Activated naive CD8-positive, alpha-beta T cell (primary cell): ENCODE data around the gene ZNRF4.
"Not testable (repeated sequence)": the region's sequence is repeated elsewhere in the genome, so short reads cannot be mapped to it uniquely, and the experiment has no call there.

Experiments
- H3K27ac Mint-ChIP-seq: one replicate; pipeline ENCODE4 v1.8.0; 2021; ENCODE audit warnings: mixed read lengths
- H3K27me3 Mint-ChIP-seq: one replicate; pipeline ENCODE4 v1.8.0; 2021; ENCODE audit warnings: mixed read lengths
- H3K36me3 Mint-ChIP-seq: one replicate; pipeline ENCODE4 v1.8.0; 2021; ENCODE audit warnings: mixed read lengths
- H3K4me1 Mint-ChIP-seq: one replicate; pipeline ENCODE4 v1.8.0; 2021; ENCODE audit warnings: low read depth, mixed read lengths
- H3K4me3 Mint-ChIP-seq: one replicate; pipeline ENCODE4 v1.8.0; 2021; ENCODE audit warnings: mild to moderate bottlenecking, mixed read lengths
- H3K9me3 Mint-ChIP-seq: one replicate; pipeline ENCODE4 v1.8.0; 2021; ENCODE audit warnings: low read depth, mixed read lengths

ZNRF4 gene, protein sequence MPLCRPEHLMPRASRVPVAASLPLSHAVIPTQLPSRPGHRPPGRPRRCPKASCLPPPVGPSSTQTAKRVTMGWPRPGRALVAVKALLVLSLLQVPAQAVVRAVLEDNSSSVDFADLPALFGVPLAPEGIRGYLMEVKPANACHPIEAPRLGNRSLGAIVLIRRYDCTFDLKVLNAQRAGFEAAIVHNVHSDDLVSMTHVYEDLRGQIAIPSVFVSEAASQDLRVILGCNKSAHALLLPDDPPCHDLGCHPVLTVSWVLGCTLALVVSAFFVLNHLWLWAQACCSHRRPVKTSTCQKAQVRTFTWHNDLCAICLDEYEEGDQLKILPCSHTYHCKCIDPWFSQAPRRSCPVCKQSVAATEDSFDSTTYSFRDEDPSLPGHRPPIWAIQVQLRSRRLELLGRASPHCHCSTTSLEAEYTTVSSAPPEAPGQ

GRCh38 chr19:5455367-5456129, at the start of gene ZNRF4:
Gene ZNRF4, plus strand, starts transcription at chr19:5455417. Its CDS starts 75 bp downstream, at chr19:5455492.
- H3K27me3 Mint-ChIP-seq, result peaks cover 3% of the 10 kb centered on the region
- H3K9me3 Mint-ChIP-seq, result no peaks in the 10 kb centered on the region
- H3K27ac Mint-ChIP-seq, result no peak within 1 kb of the TSS
- no peak within 1 kb of the TSS for H3K4me3 Mint-ChIP-seq
- no peaks in the 10 kb centered on the region for H3K4me1 Mint-ChIP-seq
- no peaks in the 10 kb centered on the region for H3K36me3 Mint-ChIP-seq

GRCh38 chr19:5406198-5406597, 49.0 kb upstream of the ZNRF4 start:
- not testable (repeated sequence) for H3K36me3 Mint-ChIP-seq, H3K27ac Mint-ChIP-seq, H3K9me3 Mint-ChIP-seq, H3K4me3 Mint-ChIP-seq, H3K4me1 Mint-ChIP-seq
- H3K27me3 Mint-ChIP-seq, result peaks cover 21% of the 10 kb centered on the region

GRCh38 chr19:5406816-5407215, 48.4 kb upstream of the ZNRF4 start:
- H3K27ac Mint-ChIP-seq, result no peak overlapping the region
- H3K27me3 Mint-ChIP-seq, result peaks cover 21% of the 10 kb centered on the region
- H3K4me1 Mint-ChIP-seq, result no peaks in the 10 kb centered on the region
- H3K4me3 Mint-ChIP-seq, result no peak overlapping the region
- H3K36me3 Mint-ChIP-seq, result no peaks in the 10 kb centered on the region
- H3K9me3 Mint-ChIP-seq, result peaks cover 6% of the 10 kb centered on the region

DNA sequence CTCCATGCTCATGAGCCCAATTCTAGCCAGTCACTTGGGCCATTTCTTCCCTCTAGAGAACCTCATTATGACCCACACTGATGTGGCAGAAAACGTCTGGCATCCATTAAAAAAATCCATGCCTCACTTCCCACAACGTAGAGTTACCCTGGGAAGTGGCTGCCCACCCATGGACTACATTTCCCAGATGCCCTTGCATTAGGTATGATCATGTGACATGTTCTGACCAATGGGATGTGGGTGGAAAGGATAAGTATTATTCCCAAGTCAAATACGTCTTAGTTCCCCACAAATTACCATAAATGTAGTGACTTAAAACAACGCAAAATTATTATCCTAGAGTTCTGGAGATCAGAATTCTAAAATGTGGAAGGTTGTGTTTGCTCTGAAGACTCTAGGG, 47.9 kb upstream of the ZNRF4 start:
- H3K4me3 Mint-ChIP-seq, result no peak overlapping the region
- H3K36me3 Mint-ChIP-seq, result no peaks in the 10 kb centered on the region
- no peak overlapping the region for H3K27ac Mint-ChIP-seq
- peaks cover 6% of the 10 kb centered on the region for H3K9me3 Mint-ChIP-seq
- H3K4me1 Mint-ChIP-seq, result no peaks in the 10 kb centered on the region
- H3K27me3 Mint-ChIP-seq, result peaks cover 22% of the 10 kb centered on the region

- Mint-ChIP-seq H3K27ac (no peak overlapping the region), H3K9me3 (no peaks in the 10 kb centered on the region), H3K27me3 (peaks cover 27% of the 10 kb centered on the region), H3K4me1 (no peaks in the 10 kb centered on the region), H3K4me3 (no peak overlapping the region), H3K36me3 (peaks cover 3% of the 10 kb centered on the region)
Measured at GRCh38 chr19:5417495-5418436, 37.5 kb upstream of the ZNRF4 start.

DNA sequence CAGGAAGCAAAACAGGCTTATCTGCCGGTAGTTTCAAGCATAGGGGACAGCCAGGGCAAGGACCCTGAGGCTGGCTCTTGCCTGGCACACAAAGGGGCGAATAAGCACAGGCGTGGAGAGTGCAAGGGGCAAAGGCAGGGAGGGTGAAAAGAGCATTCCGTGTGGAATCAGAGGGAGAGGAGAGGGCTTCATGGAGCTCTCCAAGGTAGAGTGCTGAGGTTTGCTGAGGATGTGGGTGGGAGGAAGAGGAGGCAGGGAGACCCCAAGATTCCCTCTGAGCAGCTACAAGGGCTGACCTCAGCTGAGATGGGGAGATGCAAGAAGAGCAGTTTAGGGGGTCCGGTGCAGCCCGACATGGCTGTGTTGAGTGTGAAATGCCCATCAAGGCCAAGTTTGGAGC, 36.5 kb upstream of the ZNRF4 start:
- no peak overlapping the region for H3K27ac Mint-ChIP-seq
- peaks cover 3% of the 10 kb centered on the region for H3K36me3 Mint-ChIP-seq
- H3K4me1 Mint-ChIP-seq, result no peaks in the 10 kb centered on the region
- no peak overlapping the region for H3K4me3 Mint-ChIP-seq
- H3K27me3 Mint-ChIP-seq, result peaks cover 28% of the 10 kb centered on the region
- no peaks in the 10 kb centered on the region for H3K9me3 Mint-ChIP-seq

DNA sequence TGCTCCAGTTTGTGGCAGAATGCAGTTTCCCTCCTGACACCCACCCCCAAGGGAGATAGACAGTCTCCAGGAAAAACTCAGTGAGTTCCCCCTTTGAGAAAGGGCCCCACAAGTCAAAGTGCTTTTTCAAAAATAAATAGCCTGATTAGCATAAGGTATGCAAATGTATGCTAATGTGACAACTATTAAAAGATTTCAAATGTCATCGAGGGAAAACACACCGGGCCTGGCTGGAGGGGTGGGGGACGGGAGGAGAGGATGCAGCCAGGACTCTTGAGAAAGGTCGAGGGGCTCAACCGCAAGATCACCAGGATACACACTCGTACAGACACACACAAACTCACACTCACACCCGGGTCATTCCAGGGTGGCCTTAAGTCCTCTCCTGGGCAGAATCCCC, 34.3 kb upstream of the ZNRF4 start:
- Mint-ChIP-seq H3K27me3 (peaks cover 35% of the 10 kb centered on the region), H3K4me1 (no peaks in the 10 kb centered on the region), H3K9me3 (no peaks in the 10 kb centered on the region), H3K4me3 (no peak overlapping the region), H3K27ac (no peak overlapping the region), H3K36me3 (peaks cover 3% of the 10 kb centered on the region)

- H3K9me3 Mint-ChIP-seq, result no peaks in the 10 kb centered on the region
- no peak overlapping the region for H3K4me3 Mint-ChIP-seq
- H3K27ac Mint-ChIP-seq, result no peak overlapping the region
- H3K4me1 Mint-ChIP-seq, result no peaks in the 10 kb centered on the region
- H3K36me3 Mint-ChIP-seq, result peaks cover under 1% of the 10 kb centered on the region
- peaks cover 31% of the 10 kb centered on the region for H3K27me3 Mint-ChIP-seq
Measured at GRCh38 chr19:5423567-5424125, 31.6 kb upstream of the ZNRF4 start.

DNA sequence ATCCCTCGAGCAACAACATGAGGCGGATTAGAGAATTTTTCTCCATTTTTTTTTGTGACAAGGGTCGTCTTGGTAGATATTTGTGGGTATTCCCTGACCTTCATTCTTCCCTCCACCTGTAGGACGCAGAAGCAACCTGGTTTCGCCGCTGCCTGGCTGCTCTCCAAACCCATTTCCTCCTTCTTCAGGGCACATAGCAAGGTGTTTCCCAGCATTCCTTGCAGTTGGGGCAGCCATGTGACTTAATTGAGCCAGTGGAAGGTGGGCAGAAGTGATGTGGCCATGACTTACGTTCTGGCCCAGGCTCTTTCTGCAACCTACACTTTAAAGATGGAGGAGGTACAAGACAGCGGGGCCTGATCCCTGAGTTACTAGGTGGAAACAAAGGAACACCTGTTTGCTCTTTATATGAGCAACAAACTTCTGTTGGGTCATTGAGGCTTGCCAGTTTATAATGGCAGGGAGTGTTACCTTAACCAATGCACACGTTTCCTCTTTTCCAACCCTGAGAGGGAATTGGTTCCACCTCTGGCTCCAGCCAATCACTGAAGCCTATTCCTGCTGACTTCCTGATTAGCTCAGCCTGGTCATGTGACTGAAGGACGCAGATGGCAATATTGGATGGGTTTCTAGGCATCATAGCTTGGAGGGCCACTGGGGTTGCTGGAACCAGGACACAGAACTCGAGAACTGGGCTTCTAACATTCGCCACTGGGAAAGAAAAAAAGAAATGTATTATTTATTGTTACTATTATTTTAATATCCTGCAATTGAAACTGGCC, 30.8 kb upstream of the ZNRF4 start:
- Mint-ChIP-seq H3K27ac (no peak overlapping the region), H3K4me3 (no peak overlapping the region), H3K36me3 (no peaks in the 10 kb centered on the region), H3K4me1 (no peaks in the 10 kb centered on the region), H3K27me3 (peaks cover 26% of the 10 kb centered on the region), H3K9me3 (no peaks in the 10 kb centered on the region)

DNA sequence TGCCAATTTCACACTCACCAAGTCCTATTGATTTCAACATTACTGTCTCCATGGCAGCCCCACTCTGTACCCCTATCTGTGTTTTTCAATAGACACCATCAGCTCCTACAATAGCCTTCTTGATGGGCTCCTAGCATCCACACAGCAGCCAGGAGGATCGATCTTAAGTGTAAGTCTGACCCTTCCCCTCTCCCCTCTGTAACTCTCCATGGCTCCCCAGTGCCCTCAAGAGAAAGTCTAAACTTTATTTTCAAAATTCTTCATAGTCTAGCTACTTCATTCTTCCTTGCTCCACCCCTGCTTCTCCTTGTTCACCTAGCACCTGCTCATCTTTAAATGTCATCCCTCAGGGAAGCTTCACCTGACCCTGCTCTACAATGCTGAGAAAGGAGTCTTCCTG, 30.0 kb upstream of the ZNRF4 start:
- H3K36me3 Mint-ChIP-seq, result no peaks in the 10 kb centered on the region

DNA sequence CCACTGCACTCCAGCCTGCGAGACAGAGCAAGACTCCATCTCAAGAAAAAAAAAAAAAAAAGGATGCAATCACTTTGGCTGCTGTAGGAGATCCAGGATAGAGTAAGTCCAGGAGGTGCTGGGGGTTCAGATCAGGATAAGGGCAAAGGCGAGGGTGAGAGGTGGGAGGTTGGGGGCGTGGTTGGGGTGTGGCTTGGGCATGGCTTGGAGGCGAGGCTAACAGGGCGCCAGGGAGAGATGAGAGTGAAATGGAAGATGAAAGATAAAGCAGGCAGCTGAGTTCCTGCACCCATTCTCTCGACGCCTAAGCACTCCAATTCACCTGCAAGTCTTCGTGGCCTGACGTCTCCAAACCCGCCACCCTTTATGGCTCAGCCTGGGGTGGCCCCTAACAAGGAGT, 25.0 kb upstream of the ZNRF4 start:
- Mint-ChIP-seq H3K27me3 (peaks cover 12% of the 10 kb centered on the region), H3K9me3 (no peaks in the 10 kb centered on the region), H3K4me1 (peaks cover 12% of the 10 kb centered on the region), H3K4me3 (no peak overlapping the region), H3K36me3 (no peaks in the 10 kb centered on the region), H3K27ac (no peak overlapping the region)

More for the DNA sequence above, 30.0 kb upstream of the ZNRF4 start:
- H3K9me3 Mint-ChIP-seq, result no peaks in the 10 kb centered on the region
- no peaks in the 10 kb centered on the region for H3K4me1 Mint-ChIP-seq
- H3K4me3 Mint-ChIP-seq, result no peak overlapping the region
- H3K27ac Mint-ChIP-seq, result no peak overlapping the region
- peaks cover 23% of the 10 kb centered on the region for H3K27me3 Mint-ChIP-seq

GRCh38 chr19:5432687-5433086, 22.5 kb upstream of the ZNRF4 start:
- H3K27ac Mint-ChIP-seq, result no peak overlapping the region
- no peak overlapping the region for H3K4me3 Mint-ChIP-seq
- no peaks in the 10 kb centered on the region for H3K9me3 Mint-ChIP-seq
- H3K36me3 Mint-ChIP-seq, result no peaks in the 10 kb centered on the region
- H3K27me3 Mint-ChIP-seq, result peaks cover 7% of the 10 kb centered on the region
- peaks cover 15% of the 10 kb centered on the region for H3K4me1 Mint-ChIP-seq

DNA sequence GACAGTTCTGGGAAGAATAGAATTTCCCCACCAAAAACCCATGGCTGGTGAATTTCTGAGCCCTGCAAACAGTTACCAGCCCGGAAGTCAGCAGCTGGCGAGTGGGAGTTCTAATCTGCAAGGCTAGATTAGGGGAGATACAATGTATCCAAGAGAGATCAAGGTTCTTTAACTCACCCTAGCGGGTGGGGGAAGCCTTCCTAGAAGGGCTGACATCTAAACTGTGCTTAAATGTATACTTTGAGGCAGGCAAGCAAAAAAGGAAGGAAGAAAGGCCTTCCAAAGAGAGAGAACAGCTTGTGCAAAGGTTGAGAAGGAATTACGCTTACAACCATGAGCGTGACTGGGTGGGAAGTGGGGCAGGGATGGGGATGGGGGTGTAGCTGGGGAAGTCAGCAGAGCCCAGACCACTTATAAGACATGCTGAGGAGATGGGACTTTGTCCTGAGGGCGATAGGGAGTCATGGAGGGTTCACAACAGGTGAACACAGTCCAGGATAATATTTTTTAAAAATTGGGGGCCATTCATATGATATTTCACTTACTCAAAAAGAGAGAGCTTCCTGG, 20.8 kb upstream of the ZNRF4 start:
- peaks cover 15% of the 10 kb centered on the region for H3K4me1 Mint-ChIP-seq
- no peaks in the 10 kb centered on the region for H3K36me3 Mint-ChIP-seq
- H3K4me3 Mint-ChIP-seq, result no peak overlapping the region

More for the DNA sequence above, 20.8 kb upstream of the ZNRF4 start:
- peaks cover 10% of the 10 kb centered on the region for H3K27me3 Mint-ChIP-seq
- H3K27ac Mint-ChIP-seq, result no peak overlapping the region
- no peaks in the 10 kb centered on the region for H3K9me3 Mint-ChIP-seq
